GDM1 (cell line): Measurements from ENCODE around the gene ACOT6.
"Not testable (repeated sequence)": the region's sequence is repeated elsewhere in the genome, so short reads cannot be mapped to it uniquely, and the experiment has no call there.

ENCODE experiments used
- DNase-seq: peaks from one replicate; lab custom pipeline; 2025; lab: John Stamatoyannopoulos, UW

Gene ACOT6

GRCh38 chr14:73612339-73613045 is at the start of gene ACOT6:
TSS of gene ACOT6 (plus strand) at chr14:73612517. CDS start at chr14:73612572, 55 bp downstream.
- peak; percentile 67 for DNase-seq

GRCh38 chr14:73562696-73563095 is 49.6 kb upstream of the ACOT6 start:
- DNase-seq = not testable (repeated sequence)

GRCh38 chr14:73566431-73566830 is 45.9 kb upstream of the ACOT6 start:
- not testable (repeated sequence) for DNase-seq

GRCh38 chr14:73566935-73567334 is 45.4 kb upstream of the ACOT6 start:
- not testable (repeated sequence) for DNase-seq

GRCh38 chr14:73567358-73567757 is 45.0 kb upstream of the ACOT6 start:
- no peak for DNase-seq

- no peak for DNase-seq
These were observed 44.1 kb upstream of the ACOT6 start for GRCh38 chr14:73567951-73568885.

GRCh38 chr14:73568886-73569184 is 43.5 kb upstream of the ACOT6 start:
- not testable (repeated sequence) for DNase-seq

GRCh38 chr14:73569185-73569958 is 42.9 kb upstream of the ACOT6 start, which contains the start of gene ACOT2:
TSS of gene ACOT2 (plus strand) at chr14:73569213. CDS start at chr14:73569241, 28 bp downstream.
- DNase-seq = peak; percentile 72

- DNase-seq = peak; percentile 27
These were observed 41.4 kb upstream of the ACOT6 start for GRCh38 chr14:73570913-73571312.

- not testable (repeated sequence) for DNase-seq
These were observed 39.3 kb upstream of the ACOT6 start for GRCh38 chr14:73573034-73573433.

GRCh38 chr14:73573740-73574139 is 38.6 kb upstream of the ACOT6 start:
- not testable (repeated sequence) for DNase-seq

GRCh38 chr14:73574251-73574650 is 38.1 kb upstream of the ACOT6 start:
- DNase-seq = not testable (repeated sequence)

GRCh38 chr14:73576391-73576790 is 35.9 kb upstream of the ACOT6 start:
- no peak for DNase-seq

GRCh38 chr14:73577214-73577613 is 35.1 kb upstream of the ACOT6 start:
- not testable (repeated sequence) for DNase-seq

GRCh38 chr14:73582102-73582979 is 30.0 kb upstream of the ACOT6 start:
- not testable (repeated sequence) for DNase-seq

- DNase-seq = no peak
These were observed 23.6 kb upstream of the ACOT6 start for GRCh38 chr14:73588695-73589094.

- DNase-seq = no peak
These were observed 23.2 kb upstream of the ACOT6 start for GRCh38 chr14:73589116-73589515.

GRCh38 chr14:73590673-73591004 is 21.7 kb upstream of the ACOT6 start:
- not testable (repeated sequence) for DNase-seq

GRCh38 chr14:73591690-73592449 is 20.4 kb upstream of the ACOT6 start, which contains the start of gene ACOT4:
TSS of gene ACOT4 (plus strand) at chr14:73591873. CDS start at chr14:73591960, 87 bp downstream.
- DNase-seq = no peak

GRCh38 chr14:73594491-73594890 is 17.8 kb upstream of the ACOT6 start:
- DNase-seq = no peak
